ENCODE measurements around the gene OBP2B.

- TF ChIP-seq CTCF (IDR thresholded peaks at IDR 0.05; ENCODE audit: insufficient read depth, low read length) (no peak), SPI1 (IDR thresholded peaks at IDR 0.05; ENCODE audit: borderline replicate concordance, low read depth) (no peak), POLR2AphosphoS5 (IDR thresholded peaks at IDR 0.05; ENCODE audit: low read depth) (no peak), REST (IDR thresholded peaks at IDR 0.05; ENCODE audit: insufficient replicate concordance, low read depth) (no peak)
These were observed 5.5 kb downstream of the OBP2B start for GRCh38 chr9:133203506-133204075.

All from HL-60 (cell line).